GM12873 (cell line): ENCODE data around the gene CLDND1.

Source experiments
- TF ChIP-seq, protein P1 (sequence below): IDR thresholded peaks from 2 replicates; pipeline ENCODE4 v1.5.1; 2012; ENCODE audit warnings: low read depth, mild to moderate bottlenecking, moderate library complexity, low read length, control low read depth; ENCODE audit not compliant: insufficient read depth; ENCODE audit errors: missing control alignments

CLDND1 gene

GRCh38 chr3:98483626-98484025 is 39.1 kb downstream of the CLDND1 start:
- TF ChIP-seq, protein P1, sequence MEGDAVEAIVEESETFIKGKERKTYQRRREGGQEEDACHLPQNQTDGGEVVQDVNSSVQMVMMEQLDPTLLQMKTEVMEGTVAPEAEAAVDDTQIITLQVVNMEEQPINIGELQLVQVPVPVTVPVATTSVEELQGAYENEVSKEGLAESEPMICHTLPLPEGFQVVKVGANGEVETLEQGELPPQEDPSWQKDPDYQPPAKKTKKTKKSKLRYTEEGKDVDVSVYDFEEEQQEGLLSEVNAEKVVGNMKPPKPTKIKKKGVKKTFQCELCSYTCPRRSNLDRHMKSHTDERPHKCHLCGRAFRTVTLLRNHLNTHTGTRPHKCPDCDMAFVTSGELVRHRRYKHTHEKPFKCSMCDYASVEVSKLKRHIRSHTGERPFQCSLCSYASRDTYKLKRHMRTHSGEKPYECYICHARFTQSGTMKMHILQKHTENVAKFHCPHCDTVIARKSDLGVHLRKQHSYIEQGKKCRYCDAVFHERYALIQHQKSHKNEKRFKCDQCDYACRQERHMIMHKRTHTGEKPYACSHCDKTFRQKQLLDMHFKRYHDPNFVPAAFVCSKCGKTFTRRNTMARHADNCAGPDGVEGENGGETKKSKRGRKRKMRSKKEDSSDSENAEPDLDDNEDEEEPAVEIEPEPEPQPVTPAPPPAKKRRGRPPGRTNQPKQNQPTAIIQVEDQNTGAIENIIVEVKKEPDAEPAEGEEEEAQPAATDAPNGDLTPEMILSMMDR: no peak

GRCh38 chr3:98482717-98483482 is 39.8 kb downstream of the CLDND1 start:
- TF ChIP-seq, protein P1: no peak
